GM23338 (cell line): Measurements from ENCODE around the gene SH3TC1. TPM values are rescaled to one million over a fixed set of nuclear protein-coding genes. Genes with fewer than 3 reads are reported as not detected.

ENCODE experiments used
- ATAC-seq: fragments of 200-7000 bp; cut with Tn5 transposase; 3 replicates; pipeline ENCODE4 v1.9.1; 2020
- DNase-seq: peaks from one replicate; pipeline ENCODE4 v3.0.0-alpha.2; 2015; ENCODE audit warnings: low spot score
- H2AFZ ChIP-seq: fragments of 200-600 bp; sonication (generic); 2 replicates; pipeline ENCODE4 v1.8.0; 2016; ENCODE audit warnings: antibody characterized with exemption, mild to moderate bottlenecking, moderate library complexity
- H3F3A ChIP-seq: fragments of 200-600 bp; sonication (generic); replicated peaks from 2 replicates; pipeline ENCODE4 v1.8.0; 2017; ENCODE audit warnings: antibody characterized with exemption, mixed run types, low read depth
- H3K27ac ChIP-seq: fragments of 200-600 bp; sonication (generic); 2 replicates; pipeline ENCODE4 v1.6.1; 2016; ENCODE audit warnings: low read depth
- H3K27me3 ChIP-seq: fragments of 200-600 bp; sonication (generic); 2 replicates; pipeline ENCODE4 v1.8.0; 2016; ENCODE audit warnings: mild to moderate bottlenecking, mixed run types, moderate library complexity; ENCODE audit not compliant: insufficient read depth
- H3K36me3 ChIP-seq: fragments of 200-600 bp; sonication (generic); 2 replicates; pipeline ENCODE4 v1.8.0; 2016; ENCODE audit warnings: mild to moderate bottlenecking; ENCODE audit not compliant: insufficient read depth
- H3K4me1 ChIP-seq: fragments of 200-600 bp; sonication (generic); 2 replicates; pipeline ENCODE4 v1.8.0; 2016; ENCODE audit warnings: mild to moderate bottlenecking, moderate library complexity; ENCODE audit not compliant: insufficient read depth
- H3K4me2 ChIP-seq: fragments of 200-600 bp; sonication (generic); 2 replicates; pipeline ENCODE4 v1.7.1; 2017; ENCODE audit warnings: mixed run types
- H3K4me3 ChIP-seq: fragments of 200-600 bp; sonication (generic); 2 replicates; pipeline ENCODE4 v1.6.1; 2016; ENCODE audit warnings: mixed run types
- H3K79me2 ChIP-seq: fragments of 200-600 bp; sonication (generic); replicated peaks from 2 replicates; pipeline ENCODE4 v1.8.0; 2017; ENCODE audit warnings: mild to moderate bottlenecking; ENCODE audit not compliant: insufficient read depth
- H3K9me2 ChIP-seq: fragments of 200-600 bp; sonication (generic); 2 replicates; pipeline ENCODE4 v1.8.0; 2017; ENCODE audit not compliant: insufficient read depth
- H4K20me1 ChIP-seq: fragments of 200-600 bp; sonication (generic); replicated peaks from 2 replicates; pipeline ENCODE4 v1.8.0; 2017; ENCODE audit warnings: mild to moderate bottlenecking; ENCODE audit not compliant: insufficient read depth
- H3K27ac Mint-ChIP-seq: 2 replicates; pipeline ENCODE4 v1.8.0; 2020; ENCODE audit warnings: inconsistent platforms, mild to moderate bottlenecking, moderate library complexity, mixed read lengths
- H3K27me3 Mint-ChIP-seq: 3 replicates; pipeline ENCODE4 v1.8.0; 2022; ENCODE audit warnings: low read depth, mild to moderate bottlenecking, moderate library complexity, mixed read lengths, inconsistent platforms; ENCODE audit not compliant: insufficient read depth, poor library complexity
- H3K36me3 Mint-ChIP-seq: 3 replicates; pipeline ENCODE4 v1.8.0; 2021; ENCODE audit warnings: low read depth, mild to moderate bottlenecking, inconsistent platforms, moderate library complexity, mixed read lengths
- H3K4me1 Mint-ChIP-seq: 3 replicates; pipeline ENCODE4 v1.8.0; 2020; ENCODE audit warnings: mild to moderate bottlenecking, inconsistent platforms, mixed read lengths
- H3K4me3 Mint-ChIP-seq: 3 replicates; pipeline ENCODE4 v1.8.0; 2021; ENCODE audit warnings: moderate library complexity, mild to moderate bottlenecking, inconsistent platforms, mixed read lengths
- H3K9me3 Mint-ChIP-seq: 3 replicates; pipeline ENCODE4 v1.8.0; 2020; ENCODE audit warnings: moderate library complexity, mild to moderate bottlenecking, inconsistent platforms, mixed read lengths
- CREB1 ChIP-seq: fragments of 250-450 bp; sonication (Bioruptor Pico); IDR thresholded peaks from 2 replicates; pipeline ENCODE4 v1.5.0; 2020; ENCODE audit warnings: low read depth, mild to moderate bottlenecking, moderate library complexity
- EZH2 ChIP-seq: fragments of 200-600 bp; sonication (generic); IDR thresholded peaks from one replicate; pipeline ENCODE4 v1.8.0; 2017; ENCODE audit warnings: antibody characterized with exemption, mild to moderate bottlenecking, low read depth; ENCODE audit not compliant: unreplicated experiment
- EZH2phosphoT487 ChIP-seq: fragments of 200-600 bp; sonication (generic); IDR thresholded peaks from one replicate; pipeline ENCODE4 v1.8.1; 2018; ENCODE audit warnings: antibody characterized with exemption; ENCODE audit not compliant: unreplicated experiment
- NANOG ChIP-seq: IDR thresholded peaks from 2 replicates; pipeline ENCODE4 v1.6.1; 2016; ENCODE audit warnings: antibody characterized with exemption, borderline replicate concordance
- POLR2AphosphoS5 ChIP-seq: IDR thresholded peaks from 2 replicates; pipeline ENCODE4 v1.6.1; 2016; ENCODE audit warnings: antibody characterized with exemption, low read depth
- REST ChIP-seq: IDR thresholded peaks from one replicate; pipeline ENCODE4 v1.6.1; 2018; ENCODE audit warnings: antibody characterized with exemption; ENCODE audit not compliant: unreplicated experiment
- STAT1 ChIP-seq: IDR thresholded peaks from one replicate; pipeline ENCODE4 v1.6.1; 2016; ENCODE audit warnings: antibody characterized with exemption; ENCODE audit not compliant: unreplicated experiment
- ZNF114 ChIP-seq: fragments of 250-450 bp; sonication (Bioruptor Pico); IDR thresholded peaks from 2 replicates; pipeline ENCODE4 v1.5.0; 2020; ENCODE audit warnings: mild to moderate bottlenecking, moderate library complexity
- ZNF331 ChIP-seq: fragments of 250-450 bp; sonication (Bioruptor Pico); IDR thresholded peaks from 2 replicates; pipeline ENCODE4 v1.5.0; 2020; ENCODE audit warnings: low read depth, mild to moderate bottlenecking, moderate library complexity
- polyA plus RNA-seq: library from polyadenylated mRNA; unstranded; fragments of >200 nt; fragmentation: Nextera tagmentation; extraction: Ambion mirVana; gene quantifications from 2 replicates; pipeline ENCODE4 v1.2.1, GENCODE V29; 2016
- total RNA-seq: library from RNA; depleted of rRNA; stranded (reverse); fragments of >200 nt; shearing (Covaris generic); gene quantifications from 2 replicates; pipeline ENCODE4 v1.2.3, GENCODE V29; 2014
- TF ChIP-seq, protein P1 (sequence below): IDR thresholded peaks from 2 replicates; pipeline ENCODE4 v1.6.1; 2016; ENCODE audit warnings: antibody characterized with exemption
- TF ChIP-seq, protein P2 (sequence below), 2 experiments: fragments of 200-600 bp in 1 of 2; sonication (generic) in 1 of 2; conservative IDR thresholded peaks; 2 replicates each; pipeline versions ENCODE4 v1.5.1 to v1.6.1; 2016 to 2017; ENCODE audit warnings: antibody characterized with exemption in 2 of 2, low read depth in 2 of 2, mild to moderate bottlenecking in 2 of 2, moderate library complexity in 1 of 2

SH3TC1 gene
- total and polyA plus RNA-seq, 2 experiments from 2014 or later = 0.07 TPM; not detected in 1

DNA sequence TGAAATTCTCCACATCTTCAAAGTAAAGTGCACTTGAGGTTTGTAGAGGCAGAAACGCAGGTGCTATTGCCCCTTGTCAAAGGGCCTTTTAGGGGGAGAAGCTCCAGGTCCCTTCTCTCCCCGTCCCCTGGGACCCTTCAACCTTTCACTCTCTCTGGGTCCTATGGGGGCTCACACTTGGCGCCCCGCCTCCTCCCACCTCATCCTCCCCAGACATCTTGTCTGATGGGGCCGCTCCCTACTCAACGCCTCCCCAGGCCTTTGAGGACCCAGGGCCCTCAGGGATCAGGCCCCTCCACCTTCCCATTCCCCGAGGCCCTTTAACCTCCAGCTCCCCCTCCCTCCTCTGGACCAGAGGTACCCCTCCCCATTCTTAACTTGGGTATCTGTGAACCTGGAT lies 69.1 kb downstream of the SH3TC1 start (continued):
- TF ChIP-seq REST = no peak

- H3K79me2 ChIP-seq = no peaks in the 10 kb centered on the region
- H3K27ac Mint-ChIP-seq = no peak overlapping the region
- no peaks in the 10 kb centered on the region for H3F3A ChIP-seq
- H3K4me2 ChIP-seq = peak overlapping the region; percentile 78
- peaks cover 12% of the 10 kb centered on the region for H3K4me1 Mint-ChIP-seq
- H3K9me2 ChIP-seq = no peaks in the 10 kb centered on the region
- H2AFZ ChIP-seq = peak overlapping the region; percentile 96
- H3K4me3 Mint-ChIP-seq = peak overlapping the region; percentile 63
- H3K27ac ChIP-seq = no peak overlapping the region
- H3K27me3 Mint-ChIP-seq = peaks cover 29% of the 10 kb centered on the region
- no peaks in the 10 kb centered on the region for H4K20me1 ChIP-seq
- TF ChIP-seq STAT1 = no peak
- TF ChIP-seq ZNF114 = no peak
- no peak for TF ChIP-seq EZH2phosphoT487
- no peak for TF ChIP-seq ZNF331 (CRISPR knock-in tag)
- TF ChIP-seq, protein P1, sequence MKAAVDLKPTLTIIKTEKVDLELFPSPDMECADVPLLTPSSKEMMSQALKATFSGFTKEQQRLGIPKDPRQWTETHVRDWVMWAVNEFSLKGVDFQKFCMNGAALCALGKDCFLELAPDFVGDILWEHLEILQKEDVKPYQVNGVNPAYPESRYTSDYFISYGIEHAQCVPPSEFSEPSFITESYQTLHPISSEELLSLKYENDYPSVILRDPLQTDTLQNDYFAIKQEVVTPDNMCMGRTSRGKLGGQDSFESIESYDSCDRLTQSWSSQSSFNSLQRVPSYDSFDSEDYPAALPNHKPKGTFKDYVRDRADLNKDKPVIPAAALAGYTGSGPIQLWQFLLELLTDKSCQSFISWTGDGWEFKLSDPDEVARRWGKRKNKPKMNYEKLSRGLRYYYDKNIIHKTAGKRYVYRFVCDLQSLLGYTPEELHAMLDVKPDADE = no peak
- DNase-seq = no peak
- H3K36me3 ChIP-seq = no peaks in the 10 kb centered on the region
- peaks cover 17% of the 10 kb centered on the region for H3K27me3 ChIP-seq
- peak overlapping the region; percentile 59; the same call in 1 of the 2 replicates for H3K4me3 ChIP-seq
- H3K9me3 Mint-ChIP-seq = no peaks in the 10 kb centered on the region
- H3K36me3 Mint-ChIP-seq = no peaks in the 10 kb centered on the region
- no peak for ATAC-seq
- H3K4me1 ChIP-seq = no peaks in the 10 kb centered on the region
These were observed 69.9 kb downstream of the SH3TC1 start for GRCh38 chr4:8268901-8269534.

GRCh38 chr4:8269535-8270417 lies 70.7 kb downstream of the SH3TC1 start, which contains the start of gene HTRA3:
Gene HTRA3 (plus strand): TSS chr4:8269754. CDS start chr4:8269969, 215 bp downstream.
- no peaks in the 10 kb centered on the region for H4K20me1 ChIP-seq
- H3K4me1 Mint-ChIP-seq = peaks cover 10% of the 10 kb centered on the region; the same call in 2 of the 3 replicates
- no peaks in the 10 kb centered on the region for H3K4me1 ChIP-seq
- H3K4me3 ChIP-seq = peak within 1 kb of the TSS; percentile 59
- no peaks in the 10 kb centered on the region for H3K36me3 Mint-ChIP-seq
- no peaks in the 10 kb centered on the region for H3K9me2 ChIP-seq
- peak within 1 kb of the TSS; percentile 63 for H3K4me3 Mint-ChIP-seq
- peak within 1 kb of the TSS; percentile 96 for H2AFZ ChIP-seq
- ATAC-seq (peak; percentile 74), DNase-seq (peak; percentile 74)
- peaks cover 17% of the 10 kb centered on the region for H3K27me3 ChIP-seq
- no peak within 1 kb of the TSS for H3K27ac Mint-ChIP-seq
- H3F3A ChIP-seq = no peaks in the 10 kb centered on the region
- peaks cover 29% of the 10 kb centered on the region for H3K27me3 Mint-ChIP-seq
- no peaks in the 10 kb centered on the region for H3K79me2 ChIP-seq
- H3K36me3 ChIP-seq = no peaks in the 10 kb centered on the region
- no peaks in the 10 kb centered on the region for H3K9me3 Mint-ChIP-seq
- TF ChIP-seq EZH2 = no peak
- TF ChIP-seq, protein P2, sequence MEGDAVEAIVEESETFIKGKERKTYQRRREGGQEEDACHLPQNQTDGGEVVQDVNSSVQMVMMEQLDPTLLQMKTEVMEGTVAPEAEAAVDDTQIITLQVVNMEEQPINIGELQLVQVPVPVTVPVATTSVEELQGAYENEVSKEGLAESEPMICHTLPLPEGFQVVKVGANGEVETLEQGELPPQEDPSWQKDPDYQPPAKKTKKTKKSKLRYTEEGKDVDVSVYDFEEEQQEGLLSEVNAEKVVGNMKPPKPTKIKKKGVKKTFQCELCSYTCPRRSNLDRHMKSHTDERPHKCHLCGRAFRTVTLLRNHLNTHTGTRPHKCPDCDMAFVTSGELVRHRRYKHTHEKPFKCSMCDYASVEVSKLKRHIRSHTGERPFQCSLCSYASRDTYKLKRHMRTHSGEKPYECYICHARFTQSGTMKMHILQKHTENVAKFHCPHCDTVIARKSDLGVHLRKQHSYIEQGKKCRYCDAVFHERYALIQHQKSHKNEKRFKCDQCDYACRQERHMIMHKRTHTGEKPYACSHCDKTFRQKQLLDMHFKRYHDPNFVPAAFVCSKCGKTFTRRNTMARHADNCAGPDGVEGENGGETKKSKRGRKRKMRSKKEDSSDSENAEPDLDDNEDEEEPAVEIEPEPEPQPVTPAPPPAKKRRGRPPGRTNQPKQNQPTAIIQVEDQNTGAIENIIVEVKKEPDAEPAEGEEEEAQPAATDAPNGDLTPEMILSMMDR (conservative IDR thresholded peaks at IDR 0.05; ENCODE audit: low read depth in 2 of 2) = no peak
- no peak for TF ChIP-seq ZNF114
- TF ChIP-seq, protein P1 = no peak
- no peak for TF ChIP-seq NANOG
- TF ChIP-seq ZNF331 (CRISPR knock-in tag) = no peak
- TF ChIP-seq CREB1 (CRISPR knock-in tag) = no peak
- TF ChIP-seq POLR2AphosphoS5 = peak; percentile 47; the same call in 1 of the 2 replicates
- H3K4me2 ChIP-seq = peak within 1 kb of the TSS; percentile 78
- no peak within 1 kb of the TSS for H3K27ac ChIP-seq
